ENCODE measurements around the gene B3GAT3.

GRCh38 chr11:62664405-62665074 is 42.8 kb upstream of the B3GAT3 start:
- TF ChIP-seq CTCF (IDR thresholded peaks at IDR 0.05 in 4 of 5, conservative IDR thresholded peaks at IDR 0.05 in 1 of 5) (no peak), POLR2A (IDR thresholded peaks at IDR 0.05) (no peak)

Measured in gastrocnemius medialis (tissue), 4 donors.